GM23248 (cell line): ENCODE measurements around the gene CFDP1. TPM values are rescaled to one million over a fixed set of nuclear protein-coding genes. Genes with fewer than 3 reads are reported as not detected.
"Not testable (repeated sequence)": the region's sequence is repeated elsewhere in the genome, so short reads cannot be mapped to it uniquely, and the experiment has no call there.

Source experiments
- DNase-seq: peaks from one replicate; pipeline ENCODE4 v3.0.0-alpha.2; 2015
- H2AFZ ChIP-seq: fragments of 200-600 bp; sonication (generic); 2 replicates; pipeline ENCODE4 v1.6.1; 2016; ENCODE audit warnings: antibody characterized with exemption
- H3F3A ChIP-seq: fragments of 200-600 bp; sonication (generic); 2 replicates; pipeline ENCODE4 v1.6.1; 2016; ENCODE audit warnings: mild to moderate bottlenecking, antibody characterized with exemption, mixed run types; ENCODE audit not compliant: insufficient read depth
- H3K27ac ChIP-seq: fragments of 200-600 bp; sonication (generic); 2 replicates; pipeline ENCODE4 v1.5.1; 2016; ENCODE audit warnings: mild to moderate bottlenecking
- H3K27me3 ChIP-seq: fragments of 200-600 bp; sonication (generic); replicated peaks from 2 replicates; pipeline ENCODE4 v1.6.1; 2016; ENCODE audit warnings: mild to moderate bottlenecking; ENCODE audit not compliant: insufficient read depth
- H3K36me3 ChIP-seq: fragments of 200-600 bp; sonication (generic); 2 replicates; pipeline ENCODE4 v1.6.1; 2016; ENCODE audit warnings: low read depth, mild to moderate bottlenecking
- H3K4me1 ChIP-seq: fragments of 200-600 bp; sonication (generic); 2 replicates; pipeline ENCODE4 v1.6.1; 2016; ENCODE audit warnings: mild to moderate bottlenecking; ENCODE audit not compliant: insufficient read depth
- H3K4me2 ChIP-seq: fragments of 200-600 bp; sonication (generic); one replicate; pipeline ENCODE4 v1.6.1; 2016; ENCODE audit warnings: mild to moderate bottlenecking; ENCODE audit not compliant: unreplicated experiment
- H3K4me3 ChIP-seq: fragments of 200-600 bp; sonication (generic); 2 replicates; pipeline ENCODE4 v1.5.1; 2016; ENCODE audit warnings: mild to moderate bottlenecking
- H3K79me2 ChIP-seq: fragments of 200-600 bp; sonication (generic); 2 replicates; pipeline ENCODE4 v1.6.1; 2016; ENCODE audit warnings: mild to moderate bottlenecking; ENCODE audit not compliant: insufficient read depth
- H3K9ac ChIP-seq: fragments of 200-600 bp; sonication (generic); 2 replicates; pipeline ENCODE4 v1.6.1; 2016; ENCODE audit warnings: mild to moderate bottlenecking
- H3K9me2 ChIP-seq: fragments of 200-600 bp; sonication (generic); 2 replicates; pipeline ENCODE4 v1.6.1; 2016; ENCODE audit warnings: mixed run types, mild to moderate bottlenecking, moderate library complexity; ENCODE audit not compliant: insufficient read depth
- H3K9me3 ChIP-seq: fragments of 200-600 bp; sonication (generic); one replicate; pipeline ENCODE4 v1.6.1; 2017; ENCODE audit warnings: low read depth
- H4K20me1 ChIP-seq: fragments of 200-600 bp; sonication (generic); 2 replicates; pipeline ENCODE4 v1.6.0; 2016; ENCODE audit not compliant: insufficient read depth
- EZH2 ChIP-seq: fragments of 200-600 bp; sonication (generic); IDR thresholded peaks from 2 replicates; pipeline ENCODE4 v1.6.1; 2018; ENCODE audit warnings: antibody characterized with exemption, mild to moderate bottlenecking; ENCODE audit not compliant: insufficient read depth, poor library complexity, severe bottlenecking
- EZH2phosphoT487 ChIP-seq: fragments of 200-600 bp; sonication (generic); IDR thresholded peaks from 2 replicates; pipeline ENCODE4 v1.6.1; 2018; ENCODE audit warnings: antibody characterized with exemption, moderate library complexity, mild to moderate bottlenecking, low read depth; ENCODE audit not compliant: insufficient read depth
- WGBS, 2 experiments: methylation state at CpG; one replicate each; pipeline ENCODE4 v1.1.6; 2015 to 2017; ENCODE audit warnings: low lambda C conversion rate in 2 of 2, low coverage in 1 of 2; ENCODE audit errors: missing lambda C conversion rate in 2 of 2; 5-methylcytosine and 5-hydroxymethylcytosine counted together
- in situ Hi-C: fragments of 300-500 bp; cut with MboI; formaldehyde crosslinking; loops from 2 replicates; pipeline ENCODE4 v1.15.0; 2020
- polyA plus RNA-seq: library from polyadenylated mRNA; unstranded; fragments of >200 nt; fragmentation: Nextera tagmentation; extraction: Ambion mirVana; gene quantifications from 2 replicates; pipeline ENCODE4 v1.2.1, GENCODE V29; 2016
- total RNA-seq: library from RNA; depleted of rRNA; stranded (reverse); fragments of >200 nt; shearing (Covaris generic); gene quantifications from 2 replicates; pipeline ENCODE4 v1.2.3, GENCODE V29; 2014

Gene CFDP1
- total and polyA plus RNA-seq, 2 experiments from 2014 or later, result 36.9 to 46.7 TPM

DNA sequence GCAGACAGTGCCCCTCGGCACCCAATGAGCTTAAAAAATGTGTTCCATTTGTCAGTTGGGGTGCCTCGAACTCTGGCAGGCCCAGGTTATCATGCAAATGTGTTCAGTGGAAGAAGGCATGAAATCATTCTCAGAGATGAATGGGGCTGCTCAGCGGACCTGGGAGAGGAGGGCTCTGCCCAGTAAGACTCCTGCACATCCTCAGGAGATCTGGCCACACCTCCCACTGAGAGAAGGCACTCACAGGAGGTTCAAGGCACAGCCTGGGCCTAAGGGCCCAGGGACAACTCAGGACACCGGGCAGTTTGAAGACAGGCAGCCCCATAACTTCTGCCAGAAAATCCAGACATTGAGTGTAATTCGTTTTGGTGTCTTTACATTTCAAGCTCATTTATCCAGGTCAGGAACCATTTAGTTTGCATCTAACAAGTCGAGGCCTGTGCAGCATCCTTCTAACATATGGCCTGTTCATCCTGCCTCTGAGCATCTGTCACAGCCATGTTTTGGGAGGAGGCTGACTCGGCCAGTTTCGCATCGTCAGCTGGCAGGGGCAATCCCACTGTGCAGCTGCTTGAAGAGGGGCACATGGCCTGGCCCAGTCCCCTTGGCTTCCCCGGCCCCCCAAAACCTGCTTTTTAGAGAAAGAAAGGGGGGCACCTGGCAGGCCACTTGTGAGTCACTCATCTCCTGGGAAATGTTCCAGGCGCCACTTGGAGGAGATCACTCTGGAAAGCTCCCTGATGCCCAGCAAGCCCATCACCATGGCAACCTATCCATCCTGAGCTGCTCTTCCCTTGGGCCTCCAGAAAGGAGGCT is 150.6 kb downstream of the CFDP1 start:
- Histone ChIP-seq H3K9me3 (no peaks in the 10 kb centered on the region), H3K9me2 (no peaks in the 10 kb centered on the region), H3K4me1 (peaks cover under 1% of the 10 kb centered on the region; the same call in 1 of the 2 replicates), H3K27ac (no peak overlapping the region), H3K4me3 (no peak overlapping the region), H4K20me1 (no peaks in the 10 kb centered on the region), H3K27me3 (no peaks in the 10 kb centered on the region), H3K79me2 (no peaks in the 10 kb centered on the region), H3K4me2 (no peak overlapping the region), H3K9ac (no peak overlapping the region), H3K36me3 (no peaks in the 10 kb centered on the region), H2AFZ (no peak overlapping the region), H3F3A (no peaks in the 10 kb centered on the region)
- TF ChIP-seq EZH2, result no peak
- no peak for TF ChIP-seq EZH2phosphoT487
- in situ Hi-C loops, result no loop called here
- WGBS, 2 experiments, result 78 to 85% methylated on average over 11 of the region's 11 CpGs
- peak; percentile 55 for DNase-seq

DNA sequence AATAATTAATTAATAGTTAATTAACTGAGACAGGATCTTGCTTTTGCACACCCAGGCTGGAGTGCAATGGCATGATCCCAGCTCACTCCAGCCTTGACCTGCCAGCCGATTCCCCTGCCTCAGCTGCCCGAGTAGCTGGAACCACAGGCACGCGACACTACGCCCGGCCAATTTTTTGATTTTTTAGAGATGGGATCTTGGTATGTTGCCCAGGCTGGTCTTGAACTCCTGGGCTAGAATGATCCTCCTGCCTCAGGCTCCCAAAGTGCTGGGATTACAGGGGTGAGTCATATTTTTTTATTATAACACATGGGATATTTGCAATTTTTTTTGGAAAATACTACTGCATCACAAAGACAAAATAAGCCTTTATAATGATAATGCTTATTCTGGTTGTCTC is 151.5 kb downstream of the CFDP1 start:
- Histone ChIP-seq H3K4me2 (no peak overlapping the region), H3K27ac (no peak overlapping the region), H3F3A (no peaks in the 10 kb centered on the region), H3K9me3 (no peaks in the 10 kb centered on the region), H2AFZ (no peak overlapping the region), H3K9me2 (no peaks in the 10 kb centered on the region), H3K36me3 (no peaks in the 10 kb centered on the region), H3K79me2 (no peaks in the 10 kb centered on the region), H3K27me3 (no peaks in the 10 kb centered on the region), H3K9ac (no peak overlapping the region), H4K20me1 (no peaks in the 10 kb centered on the region), H3K4me1 (no peaks in the 10 kb centered on the region), H3K4me3 (no peak overlapping the region)
- 38 to 40% methylated on average over 6 of the region's 6 CpGs for WGBS, 2 experiments
- TF ChIP-seq EZH2phosphoT487, result no peak
- TF ChIP-seq EZH2, result no peak
- DNase-seq, result no peak
- in situ Hi-C loops, result no loop called here

DNA sequence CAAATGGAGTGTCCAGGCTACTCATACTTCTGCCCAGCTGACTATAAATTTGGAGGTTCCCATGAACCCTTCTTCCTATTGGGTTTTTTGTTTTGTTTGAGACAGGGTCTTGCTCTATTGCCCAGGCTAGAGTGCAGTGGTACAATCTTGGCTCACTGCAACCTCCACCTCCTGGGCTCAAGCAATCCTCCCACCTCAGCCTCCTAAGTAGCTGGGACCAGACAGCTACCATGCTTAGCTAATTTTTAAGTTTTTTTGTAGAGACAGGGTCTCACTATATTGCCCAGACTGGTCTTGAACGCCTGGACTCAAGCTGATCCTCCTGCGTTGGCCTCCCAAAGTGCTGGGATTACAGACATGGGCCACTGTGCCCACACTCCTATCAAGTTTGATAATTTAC is 152.3 kb downstream of the CFDP1 start:
- 95 to 97% methylated on average over 2 of the region's 2 CpGs for WGBS, 2 experiments
- H3K9ac ChIP-seq, H3F3A ChIP-seq, H3K9me2 ChIP-seq, H3K4me1 ChIP-seq, H3K4me2 ChIP-seq, H4K20me1 ChIP-seq, H3K27me3 ChIP-seq, H3K36me3 ChIP-seq, H2AFZ ChIP-seq, H3K79me2 ChIP-seq, DNase-seq, H3K9me3 ChIP-seq, H3K4me3 ChIP-seq, H3K27ac ChIP-seq, in situ Hi-C loops: not testable (repeated sequence)

GRCh38 chr16:75280331-75280804 is 152.9 kb downstream of the CFDP1 start:
- no peaks in the 10 kb centered on the region for H4K20me1 ChIP-seq
- 96 to 98% methylated on average over 8 of the region's 8 CpGs for WGBS, 2 experiments
- no peak overlapping the region for H3K4me2 ChIP-seq
- no peaks in the 10 kb centered on the region for H3K9me3 ChIP-seq
- H3K79me2 ChIP-seq, result no peaks in the 10 kb centered on the region
- no peak overlapping the region for H3K4me3 ChIP-seq
- DNase-seq, result no peak
- no peak overlapping the region for H3K9ac ChIP-seq
- no peaks in the 10 kb centered on the region for H3K9me2 ChIP-seq
- H3K27ac ChIP-seq, result no peak overlapping the region
- no peak overlapping the region for H2AFZ ChIP-seq
- no peak for TF ChIP-seq EZH2
- TF ChIP-seq EZH2phosphoT487, result no peak
- no peaks in the 10 kb centered on the region for H3K36me3 ChIP-seq
- no peaks in the 10 kb centered on the region for H3K4me1 ChIP-seq
- no peaks in the 10 kb centered on the region for H3F3A ChIP-seq
- in situ Hi-C loops, result no loop called here
- H3K27me3 ChIP-seq, result no peaks in the 10 kb centered on the region
